ENCODE results near the gene ARRB1.

The ARRB1 gene

DNA sequence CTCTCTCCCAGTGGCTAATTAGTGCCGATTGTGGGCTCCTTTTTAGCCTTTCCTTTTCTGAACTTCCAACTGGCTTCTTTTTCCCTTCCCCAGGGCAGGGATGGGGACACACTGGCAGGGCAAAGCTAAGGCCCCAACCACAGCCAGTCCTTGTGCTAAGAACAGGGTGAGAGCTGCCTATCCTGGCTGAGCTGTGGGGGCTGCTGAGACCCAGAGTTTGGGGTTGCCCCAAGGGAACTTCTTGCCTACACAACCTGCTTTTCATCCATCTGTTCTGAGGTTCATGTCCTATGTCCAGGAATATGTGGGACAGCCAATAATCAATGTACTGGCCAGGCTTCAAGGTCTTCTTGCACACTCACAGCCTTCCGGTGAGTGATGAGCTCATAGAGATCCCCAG, 120.8 kb downstream of the ARRB1 start:
- Histone ChIP-seq H3K9ac (no peak overlapping the region), H3K4me3 (IDR thresholded peaks at IDR 0.05; ENCODE audit: insufficient read depth, low read depth, low read length) (no peak overlapping the region), H4K20me1 (ENCODE audit: insufficient read depth) (no peaks in the 10 kb centered on the region), H2AFZ (ENCODE audit: low read depth) (no peak overlapping the region), H3K79me2 (ENCODE audit: insufficient read depth, low read depth) (no peaks in the 10 kb centered on the region), H3K4me1 (ENCODE audit: low read depth, poor library complexity, severe bottlenecking) (no peaks in the 10 kb centered on the region), H3K27me3 (ENCODE audit: insufficient read depth, low read depth) (peaks cover 3% of the 10 kb centered on the region; the same call in 1 of the 2 replicates), H3K27ac (no peak overlapping the region), H3K4me2 (no peak overlapping the region), H3K36me3 (ENCODE audit: insufficient read depth) (no peaks in the 10 kb centered on the region)
- no peak for TF ChIP-seq CTCF (conservative IDR thresholded peaks at IDR 0.05; ENCODE audit: low read depth, low read length)

GRCh38 chr11:75229466-75229865, 122.0 kb downstream of the ARRB1 start:
- no peak for TF ChIP-seq CTCF (conservative IDR thresholded peaks at IDR 0.05; ENCODE audit: low read depth, low read length)
- Histone ChIP-seq H3K4me1 (ENCODE audit: low read depth, poor library complexity, severe bottlenecking) (no peaks in the 10 kb centered on the region), H3K9ac (no peak overlapping the region), H3K27ac (no peak overlapping the region), H4K20me1 (ENCODE audit: insufficient read depth) (no peaks in the 10 kb centered on the region), H3K27me3 (ENCODE audit: insufficient read depth, low read depth) (peaks cover 3% of the 10 kb centered on the region; the same call in 1 of the 2 replicates), H3K4me2 (no peak overlapping the region), H3K79me2 (ENCODE audit: insufficient read depth, low read depth) (no peaks in the 10 kb centered on the region), H3K36me3 (ENCODE audit: insufficient read depth) (no peaks in the 10 kb centered on the region), H3K4me3 (IDR thresholded peaks at IDR 0.05; ENCODE audit: insufficient read depth, low read depth, low read length) (no peak overlapping the region), H2AFZ (ENCODE audit: low read depth) (no peak overlapping the region)

GRCh38 chr11:75225794-75226193, 125.7 kb downstream of the ARRB1 start:
- Histone ChIP-seq H3K4me2 (no peak overlapping the region), H3K4me1 (ENCODE audit: low read depth, poor library complexity, severe bottlenecking) (no peaks in the 10 kb centered on the region), H4K20me1 (ENCODE audit: insufficient read depth) (no peaks in the 10 kb centered on the region), H3K27ac (no peak overlapping the region), H3K9ac (no peak overlapping the region), H3K4me3 (IDR thresholded peaks at IDR 0.05; ENCODE audit: insufficient read depth, low read depth, low read length) (no peak overlapping the region), H3K36me3 (ENCODE audit: insufficient read depth) (no peaks in the 10 kb centered on the region), H3K27me3 (ENCODE audit: insufficient read depth, low read depth) (no peaks in the 10 kb centered on the region; the same call in 1 of the 2 replicates), H3K79me2 (ENCODE audit: insufficient read depth, low read depth) (no peaks in the 10 kb centered on the region), H2AFZ (ENCODE audit: low read depth) (no peak overlapping the region)
- no peak for TF ChIP-seq CTCF (conservative IDR thresholded peaks at IDR 0.05; ENCODE audit: low read depth, low read length)

DNA sequence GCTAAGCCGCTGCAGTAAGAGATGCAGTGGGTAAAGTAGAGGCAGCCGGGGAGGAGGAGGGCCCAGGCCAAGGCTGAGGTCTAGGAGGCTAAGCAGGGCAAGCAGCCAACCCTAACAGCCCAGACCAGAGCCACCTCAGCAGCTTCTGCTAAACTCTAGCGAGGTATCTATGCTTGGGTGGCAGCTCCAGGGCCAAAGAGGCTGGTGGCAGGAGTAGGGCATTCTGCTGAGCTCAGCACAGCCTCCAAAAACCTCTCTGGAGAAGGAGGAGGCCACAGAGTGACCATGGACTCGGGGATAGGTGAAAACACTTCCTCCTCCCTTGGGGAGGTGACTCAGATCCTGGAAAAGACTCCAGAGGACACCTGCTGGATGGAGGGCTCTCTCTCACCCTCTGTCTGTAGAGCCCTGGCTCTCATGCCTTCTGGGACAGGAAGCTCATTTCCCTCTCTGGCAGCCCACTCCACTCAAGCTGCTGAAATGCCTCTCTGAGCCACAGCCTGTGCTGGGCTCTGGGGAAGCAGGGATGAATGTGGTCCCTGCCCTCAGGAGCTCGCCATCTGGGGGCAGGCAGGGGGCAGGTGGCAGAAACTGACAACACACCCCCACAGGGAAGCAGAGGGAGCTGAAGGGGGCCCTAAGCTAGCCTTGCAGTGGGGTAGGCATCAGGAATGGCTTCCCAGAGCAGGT, 127.4 kb downstream of the ARRB1 start:
- H3K4me2 ChIP-seq, result no peak overlapping the region
- no peak overlapping the region for H3K4me3 ChIP-seq (IDR thresholded peaks at IDR 0.05; ENCODE audit: insufficient read depth, low read depth, low read length)
- no peaks in the 10 kb centered on the region for H3K27me3 ChIP-seq (ENCODE audit: insufficient read depth, low read depth)
- H4K20me1 ChIP-seq (ENCODE audit: insufficient read depth), result no peaks in the 10 kb centered on the region
- no peaks in the 10 kb centered on the region for H3K4me1 ChIP-seq (ENCODE audit: low read depth, poor library complexity, severe bottlenecking)
- no peak for TF ChIP-seq CTCF (conservative IDR thresholded peaks at IDR 0.05; ENCODE audit: low read depth, low read length)
- no peak overlapping the region for H2AFZ ChIP-seq (ENCODE audit: low read depth)
- no peak overlapping the region for H3K27ac ChIP-seq
- no peaks in the 10 kb centered on the region for H3K79me2 ChIP-seq (ENCODE audit: insufficient read depth, low read depth)
- H3K36me3 ChIP-seq (ENCODE audit: insufficient read depth), result no peaks in the 10 kb centered on the region
- no peak overlapping the region for H3K9ac ChIP-seq

Data from KMS-11 (cell line).